Mesenchymal stem cell (in vitro differentiated cells and primary cell): ENCODE results near the gene CNDP2.

Source experiments
- DNase-seq: peaks from one replicate; pipeline ENCODE4 v3.0.0-alpha.2; 2013
- H2AFZ ChIP-seq: one replicate; pipeline ENCODE4 v1.6.1; 2013; ENCODE audit warnings: low read depth, mild to moderate bottlenecking, control low read depth, inconsistent platforms, low read length, moderate library complexity
- H2AK5ac ChIP-seq: 2 replicates; pipeline ENCODE4 v1.6.1; 2013; ENCODE audit warnings: low read length, moderate library complexity, mild to moderate bottlenecking, inconsistent platforms; ENCODE audit not compliant: severe bottlenecking
- H2BK120ac ChIP-seq: one replicate; pipeline ENCODE4 v1.6.1; 2013; ENCODE audit warnings: low read depth, mild to moderate bottlenecking, inconsistent platforms, low read length, moderate library complexity
- H2BK12ac ChIP-seq, 2 experiments: one replicate each; pipeline ENCODE4 v1.6.1; 2013; ENCODE audit warnings: inconsistent platforms in 2 of 2, low read length in 2 of 2, mild to moderate bottlenecking in 2 of 2, moderate library complexity in 2 of 2, control low read depth in 1 of 2
- H2BK15ac ChIP-seq: one replicate; pipeline ENCODE4 v1.6.1; 2013; ENCODE audit warnings: mild to moderate bottlenecking, low read depth, inconsistent platforms; ENCODE audit not compliant: poor library complexity, severe bottlenecking
- H2BK5ac ChIP-seq: 2 replicates; pipeline ENCODE4 v1.6.1; 2013; ENCODE audit warnings: low read depth, mild to moderate bottlenecking, low read length, control low read depth, inconsistent platforms; ENCODE audit not compliant: poor library complexity, severe bottlenecking
- H3K14ac ChIP-seq, 2 experiments: one replicate each; pipeline ENCODE4 v1.6.1; 2013; ENCODE audit warnings: inconsistent platforms in 2 of 2, low read length in 2 of 2, control low read depth in 1 of 2, mild to moderate bottlenecking in 1 of 2, moderate library complexity in 1 of 2
- H3K18ac ChIP-seq, 2 experiments: one replicate each; pipeline ENCODE4 v1.6.1; 2013; ENCODE audit warnings: inconsistent platforms in 2 of 2, low read length in 2 of 2, control low read depth in 1 of 2, low read depth in 1 of 2, mild to moderate bottlenecking in 1 of 2
- H3K23ac ChIP-seq, 2 experiments: one replicate each; pipeline ENCODE4 v1.6.1; 2013; ENCODE audit warnings: inconsistent platforms in 2 of 2, low read length in 2 of 2, mild to moderate bottlenecking in 2 of 2, moderate library complexity in 2 of 2, control low read depth in 1 of 2
- H3K27ac ChIP-seq: 2 replicates; pipeline ENCODE4 v1.5.1; 2013; ENCODE audit warnings: mild to moderate bottlenecking, moderate library complexity, low read length, control low read depth, inconsistent platforms; ENCODE audit not compliant: poor library complexity, severe bottlenecking
- H3K27me3 ChIP-seq, 2 experiments: 2 replicates each; pipeline versions ENCODE4 v1.6.1 to v1.7.0; 2013; ENCODE audit warnings: low read length in 2 of 2, mild to moderate bottlenecking in 2 of 2, moderate library complexity in 2 of 2, control low read depth in 1 of 2, inconsistent platforms in 1 of 2; ENCODE audit not compliant: control insufficient read depth in 1 of 2, insufficient read depth in 1 of 2
- H3K36me3 ChIP-seq, 2 experiments: 2 replicates each; pipeline versions ENCODE4 v1.6.1 to v1.7.0; 2013; ENCODE audit warnings: low read length in 2 of 2, control low read depth in 1 of 2, inconsistent platforms in 1 of 2, low read depth in 1 of 2, mild to moderate bottlenecking in 1 of 2; ENCODE audit not compliant: insufficient read depth in 2 of 2, control insufficient read depth in 1 of 2
- H3K4ac ChIP-seq, 2 experiments: one replicate each; pipeline ENCODE4 v1.6.1; 2013; ENCODE audit warnings: inconsistent platforms in 2 of 2, low read length in 2 of 2, mild to moderate bottlenecking in 2 of 2, moderate library complexity in 2 of 2, control low read depth in 1 of 2, low read depth in 1 of 2
- H3K4me1 ChIP-seq: 2 replicates; pipeline ENCODE4 v1.6.1; 2013; ENCODE audit warnings: low read depth, low read length, control low read depth; ENCODE audit not compliant: control insufficient read depth, insufficient read depth
- H3K4me2 ChIP-seq: 2 replicates; pipeline ENCODE4 v1.6.1; 2013; ENCODE audit warnings: low read length, mild to moderate bottlenecking, inconsistent platforms; ENCODE audit not compliant: poor library complexity, severe bottlenecking
- H3K4me3 ChIP-seq, 2 experiments: 2 replicates each; pipeline versions ENCODE4 v1.5.1 to v1.7.0; 2013; ENCODE audit warnings: low read length in 2 of 2, mild to moderate bottlenecking in 2 of 2, control low read depth in 1 of 2, low read depth in 1 of 2; ENCODE audit not compliant: insufficient read depth in 1 of 2
- H3K79me1 ChIP-seq: replicated peaks from 2 replicates; pipeline ENCODE4 v1.6.1; 2013; ENCODE audit warnings: mild to moderate bottlenecking, control low read depth, low read length, inconsistent platforms; ENCODE audit not compliant: poor library complexity, severe bottlenecking
- H3K9ac ChIP-seq: 2 replicates; pipeline ENCODE4 v1.7.0; 2013; ENCODE audit warnings: mild to moderate bottlenecking, low read length, moderate library complexity
- H3K9me3 ChIP-seq: 2 replicates; pipeline ENCODE4 v1.7.0; 2013; ENCODE audit warnings: mild to moderate bottlenecking, low read length; ENCODE audit not compliant: control insufficient read depth
- H4K8ac ChIP-seq: one replicate; pipeline ENCODE4 v1.6.1; 2013; ENCODE audit warnings: inconsistent platforms, mild to moderate bottlenecking, low read length, moderate library complexity
- H4K91ac ChIP-seq: one replicate; pipeline ENCODE4 v1.6.1; 2013; ENCODE audit warnings: mild to moderate bottlenecking, low read length, inconsistent platforms
- WGBS: methylation state at CpG from one replicate; pipeline ENCODE4 v1.1.7; 2013; ENCODE audit warnings: mixed read lengths; 5-methylcytosine and 5-hydroxymethylcytosine counted together

The CNDP2 gene

GRCh38 chr18:74516271-74517235 lies 20.4 kb downstream of the CNDP2 start:
- Histone ChIP-seq H3K27ac (no peak overlapping the region), H2BK120ac (no peak overlapping the region), H3K4me3 (no peak overlapping the region), H3K4me2 (no peak overlapping the region), H2BK12ac (no peak overlapping the region), H3K79me1 (peaks cover 40% of the 10 kb centered on the region), H3K23ac (no peak overlapping the region), H3K14ac (no peak overlapping the region), H4K91ac (no peak overlapping the region), H2BK5ac (no peak overlapping the region), H3K9ac (no peak overlapping the region), H3K9me3 (no peaks in the 10 kb centered on the region), H3K36me3 (peaks cover 88 to 91% of the 10 kb centered on the region in 2 experiments), H2AK5ac (no peak overlapping the region), H3K18ac (no peak overlapping the region), H4K8ac (no peak overlapping the region), H3K4me1 (peaks cover 5% of the 10 kb centered on the region), H2AFZ (no peak overlapping the region), H2BK15ac (no peak overlapping the region), H3K27me3 (no peaks in the 10 kb centered on the region), H3K4ac (no peak overlapping the region)
- 93% methylated on average over 32 of the region's 35 CpGs for WGBS
- DNase-seq, result no peak

- Histone ChIP-seq H2BK5ac (no peak overlapping the region), H3K14ac (no peak overlapping the region), H3K79me1 (peaks cover 40% of the 10 kb centered on the region), H4K8ac (no peak overlapping the region), H3K27ac (no peak overlapping the region), H3K36me3 (peaks cover 84 to 91% of the 10 kb centered on the region in 2 experiments), H2BK120ac (no peak overlapping the region), H2BK12ac (no peak overlapping the region), H3K27me3 (no peaks in the 10 kb centered on the region), H2AK5ac (no peak overlapping the region), H3K4me3 (no peak overlapping the region), H3K9me3 (no peaks in the 10 kb centered on the region), H2BK15ac (no peak overlapping the region), H3K4me2 (no peak overlapping the region), H2AFZ (no peak overlapping the region), H3K4me1 (peaks cover 5% of the 10 kb centered on the region), H4K91ac (no peak overlapping the region), H3K9ac (no peak overlapping the region), H3K4ac (no peak overlapping the region), H3K23ac (no peak overlapping the region), H3K18ac (no peak overlapping the region)
- WGBS, result 97% methylated on average over 15 of the region's 15 CpGs
- DNase-seq, result no peak
Measured at GRCh38 chr18:74517236-74517630, 21.1 kb downstream of the CNDP2 start.

- Histone ChIP-seq H2BK15ac (no peak overlapping the region), H4K8ac (no peak overlapping the region), H2AK5ac (no peak overlapping the region), H3K79me1 (peaks cover 37% of the 10 kb centered on the region), H2BK5ac (no peak overlapping the region), H2AFZ (no peak overlapping the region), H4K91ac (no peak overlapping the region), H3K27me3 (no peaks in the 10 kb centered on the region), H2BK12ac (no peak overlapping the region), H2BK120ac (no peak overlapping the region), H3K4ac (no peak overlapping the region), H3K4me2 (no peak overlapping the region), H3K4me1 (peaks cover 10% of the 10 kb centered on the region), H3K27ac (no peak overlapping the region), H3K4me3 (no peak overlapping the region), H3K14ac (no peak overlapping the region), H3K36me3 (peaks cover 77 to 78% of the 10 kb centered on the region in 2 experiments), H3K18ac (no peak overlapping the region), H3K9ac (no peak overlapping the region), H3K23ac (no peak overlapping the region), H3K9me3 (no peaks in the 10 kb centered on the region)
- DNase-seq, result no peak
- 91% methylated on average over 29 of the region's 32 CpGs for WGBS
Measured at GRCh38 chr18:74518456-74519295, 22.5 kb downstream of the CNDP2 start.
